Erythroblast (primary cell): ENCODE results near the gene PHF10.

ENCODE experiments used
- GATA1 ChIP-seq: IDR thresholded peaks from 2 replicates; pipeline ENCODE4 v1.6.1; 2011; ENCODE audit warnings: low read depth, mild to moderate bottlenecking, control low read depth, low read length, moderate library complexity
- POLR2A ChIP-seq: IDR thresholded peaks from 2 replicates; pipeline ENCODE4 v1.6.1; 2011; ENCODE audit warnings: mild to moderate bottlenecking, low read length

DNA sequence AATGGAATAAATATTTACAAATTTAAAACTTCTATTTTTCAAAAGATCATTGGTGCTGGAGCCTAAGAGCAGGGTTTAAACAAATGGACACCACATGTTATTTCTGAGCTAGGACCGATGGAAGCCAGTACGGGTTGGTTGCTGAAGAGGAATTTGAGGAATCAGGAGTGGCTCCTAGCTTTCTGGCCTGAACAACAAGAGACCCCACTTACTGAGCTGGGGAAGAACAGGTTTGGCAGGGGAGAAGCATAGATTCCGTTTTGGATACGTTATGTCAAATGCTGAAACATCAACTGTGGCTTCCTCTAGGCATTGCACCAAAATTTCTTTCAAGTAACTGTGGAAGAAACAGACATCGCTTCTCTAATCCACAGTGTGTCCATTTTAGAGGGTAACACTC lies 29.2 kb downstream of the PHF10 start:
- TF ChIP-seq POLR2A: no peak
- TF ChIP-seq GATA1: no peak
